ENCODE data around the gene NHERF1. TPM values are rescaled to one million over a fixed set of nuclear protein-coding genes. Genes with fewer than 3 reads are reported as not detected.
A peak's percentile ranks its signal among the peaks of the same experiment; 100 is the strongest.

NHERF1 gene
- total RNA-seq, 4 donors from 2014 or later: 21.9 to 63.4 (median 43.8) TPM

- intact Hi-C loops (cut with DNase I): no loop called here
- Histone ChIP-seq H3K36me3 (no peaks in the 10 kb centered on the region), H3K27me3 (no peaks in the 10 kb centered on the region), H3K4me1 (peaks cover 32 to 39% of the 10 kb centered on the region in 2 donors), H3K4me3 (replicated peaks in 1 of 3) (no peak overlapping the region), H3K9me3 (no peaks in the 10 kb centered on the region), H3K27ac (no peak overlapping the region)
- TF ChIP-seq POLR2A (IDR thresholded peaks at IDR 0.05) (no peak), CTCF (IDR thresholded peaks at IDR 0.05) (no peak)
- 81 to 84% methylated on average over 3 to 4 of the region's 4 CpGs for WGBS, 2 donors
- no peak for DNase-seq
Observed at GRCh38 chr17:74764751-74765286, 16.4 kb downstream of the NHERF1 start.

- Histone ChIP-seq H3K27ac (no peak overlapping the region), H3K9me3 (no peaks in the 10 kb centered on the region)
- DNase-seq: no peak
Observed at GRCh38 chr17:74766413-74766812, 18.0 kb downstream of the NHERF1 start.

GRCh38 chr17:74767111-74767516 is 18.7 kb downstream of the NHERF1 start:
- Histone ChIP-seq H3K36me3 (peaks cover 3 to 10% of the 10 kb centered on the region in 2 donors), H3K4me1 (peaks cover 18 to 23% of the 10 kb centered on the region in 2 donors), H3K27me3 (no peaks in the 10 kb centered on the region), H3K27ac (peak overlapping the region in 2 of 3 donors; percentile 48 to 64), H3K9me3 (no peaks in the 10 kb centered on the region), H3K4me3 (replicated peaks in 1 of 3) (no peak overlapping the region)
- 20 to 60% methylated on average over 2 to 10 of the region's 10 CpGs for WGBS, 2 donors
- DNase-seq: peak; percentile 56 to 59
- intact Hi-C loops (cut with DNase I): no loop called here
- TF ChIP-seq POLR2A (IDR thresholded peaks at IDR 0.05): no peak
- no peak for TF ChIP-seq CTCF (IDR thresholded peaks at IDR 0.05)

More at GRCh38 chr17:74766413-74766812, 18.0 kb downstream of the NHERF1 start:
- Histone ChIP-seq H3K36me3 (peaks cover 0 to 6% of the 10 kb centered on the region in 2 donors), H3K4me3 (replicated peaks in 1 of 3) (no peak overlapping the region), H3K4me1 (peaks cover 18 to 23% of the 10 kb centered on the region in 2 donors), H3K27me3 (no peaks in the 10 kb centered on the region)
- 94% methylated on average over 2 of the region's 2 CpGs for WGBS, 2 donors
- intact Hi-C loops (cut with DNase I): no loop called here
- no peak for TF ChIP-seq CTCF (IDR thresholded peaks at IDR 0.05)
- TF ChIP-seq POLR2A (IDR thresholded peaks at IDR 0.05): no peak

GRCh38 chr17:74768069-74768762 is 19.8 kb downstream of the NHERF1 start:
- Histone ChIP-seq H3K36me3 (peaks cover 14 to 21% of the 10 kb centered on the region in 2 donors), H3K9me3 (no peaks in the 10 kb centered on the region), H3K4me1 (peaks cover 14 to 23% of the 10 kb centered on the region in 2 donors), H3K4me3 (replicated peaks in 1 of 3) (no peak overlapping the region), H3K27ac (peak overlapping the region; percentile 19 to 64 (median 48)), H3K27me3 (no peaks in the 10 kb centered on the region)
- 61 to 65% methylated on average over 17 of the region's 17 CpGs for WGBS, 2 donors
- peak; percentile 87 to 93 for DNase-seq
- TF ChIP-seq CTCF (IDR thresholded peaks at IDR 0.05) (no peak), POLR2A (IDR thresholded peaks at IDR 0.05) (peak in 1 of 2 donors; percentile 11)
- intact Hi-C loops (cut with DNase I): no loop called here

- no peak for DNase-seq
- Histone ChIP-seq H3K4me1 (peaks cover 14 to 20% of the 10 kb centered on the region in 2 donors), H3K9me3 (no peaks in the 10 kb centered on the region), H3K27ac (peak overlapping the region in 2 of 3 donors; percentile 3 to 48), H3K4me3 (replicated peaks in 1 of 3) (no peak overlapping the region), H3K36me3 (peaks cover 19 to 22% of the 10 kb centered on the region in 2 donors), H3K27me3 (no peaks in the 10 kb centered on the region)
- no peak for TF ChIP-seq CTCF (IDR thresholded peaks at IDR 0.05)
- TF ChIP-seq POLR2A (IDR thresholded peaks at IDR 0.05): no peak
- intact Hi-C loops (cut with DNase I): no loop called here
- WGBS, 2 donors: 85 to 92% methylated on average over 7 of the region's 7 CpGs
Observed at GRCh38 chr17:74768763-74769114, 20.3 kb downstream of the NHERF1 start.
